Measurements from ENCODE around the gene ASTN2. TPM values are rescaled to one million over a fixed set of nuclear protein-coding genes. Genes with fewer than 3 reads are reported as not detected.

The ASTN2 gene
- total RNA-seq, 4 donors from 2014 or later, result 3.3 to 10.2 (median 6.3) TPM

- no peak for TF ChIP-seq POLR2A (IDR thresholded peaks at IDR 0.05)
- TF ChIP-seq CTCF (IDR thresholded peaks at IDR 0.05), result no peak
- no peaks in the 10 kb centered on the region for H3K9me3 ChIP-seq
- H3K4me3 ChIP-seq, result no peak overlapping the region
- H3K4me1 ChIP-seq, result no peaks in the 10 kb centered on the region
- H3K27ac ChIP-seq, result no peak overlapping the region
- no peaks in the 10 kb centered on the region for H3K36me3 ChIP-seq
- no peaks in the 10 kb centered on the region for H3K27me3 ChIP-seq
- DNase-seq, result no peak
Observed at GRCh38 chr9:117239428-117239827, 175.4 kb downstream of the ASTN2 start.

GRCh38 chr9:117234103-117234502 is 180.8 kb downstream of the ASTN2 start:
- DNase-seq, result no peak
- no peaks in the 10 kb centered on the region for H3K4me1 ChIP-seq
- H3K27ac ChIP-seq, result no peak overlapping the region
- no peak overlapping the region for H3K4me3 ChIP-seq
- H3K27me3 ChIP-seq, result no peaks in the 10 kb centered on the region
- TF ChIP-seq CTCF (IDR thresholded peaks at IDR 0.05), result no peak
- TF ChIP-seq POLR2A (IDR thresholded peaks at IDR 0.05), result no peak
- H3K36me3 ChIP-seq, result no peaks in the 10 kb centered on the region
- H3K9me3 ChIP-seq, result no peaks in the 10 kb centered on the region

- H3K4me3 ChIP-seq, result no peak overlapping the region
- no peaks in the 10 kb centered on the region for H3K27me3 ChIP-seq
- TF ChIP-seq POLR2A (IDR thresholded peaks at IDR 0.05) (no peak), CTCF (IDR thresholded peaks at IDR 0.05) (no peak)
- H3K27ac ChIP-seq, result no peak overlapping the region
- H3K4me1 ChIP-seq, result no peaks in the 10 kb centered on the region
- no peaks in the 10 kb centered on the region for H3K9me3 ChIP-seq
- no peak for DNase-seq
- no peaks in the 10 kb centered on the region for H3K36me3 ChIP-seq
Observed at GRCh38 chr9:117233016-117233415, 181.8 kb downstream of the ASTN2 start.

GRCh38 chr9:117232281-117232680 is 182.6 kb downstream of the ASTN2 start:
- no peak overlapping the region for H3K27ac ChIP-seq
- H3K4me3 ChIP-seq, result no peak overlapping the region
- no peaks in the 10 kb centered on the region for H3K36me3 ChIP-seq
- no peaks in the 10 kb centered on the region for H3K4me1 ChIP-seq
- no peaks in the 10 kb centered on the region for H3K27me3 ChIP-seq
- TF ChIP-seq CTCF (IDR thresholded peaks at IDR 0.05) (no peak), POLR2A (IDR thresholded peaks at IDR 0.05) (no peak)
- DNase-seq, result no peak
- no peaks in the 10 kb centered on the region for H3K9me3 ChIP-seq

GRCh38 chr9:117231012-117231411 is 183.8 kb downstream of the ASTN2 start:
- TF ChIP-seq POLR2A (IDR thresholded peaks at IDR 0.05) (no peak), CTCF (IDR thresholded peaks at IDR 0.05) (no peak)
- DNase-seq, result no peak
- Histone ChIP-seq H3K4me1 (no peaks in the 10 kb centered on the region), H3K27me3 (no peaks in the 10 kb centered on the region), H3K36me3 (no peaks in the 10 kb centered on the region), H3K9me3 (no peaks in the 10 kb centered on the region), H3K27ac (no peak overlapping the region), H3K4me3 (no peak overlapping the region)

- TF ChIP-seq POLR2A (IDR thresholded peaks at IDR 0.05) (no peak), CTCF (IDR thresholded peaks at IDR 0.05) (no peak)
- no peak overlapping the region for H3K4me3 ChIP-seq
- no peak for DNase-seq
- no peak overlapping the region for H3K27ac ChIP-seq
- no peaks in the 10 kb centered on the region for H3K27me3 ChIP-seq
- no peaks in the 10 kb centered on the region for H3K36me3 ChIP-seq
- no peaks in the 10 kb centered on the region for H3K9me3 ChIP-seq
- no peaks in the 10 kb centered on the region for H3K4me1 ChIP-seq
Observed at GRCh38 chr9:117224695-117225094, 190.2 kb downstream of the ASTN2 start.

Data from Peyer's patch (tissue), 4 donors.